DOHH2 (cell line): ENCODE results near the gene ZFHX3.

Experiments
- H3F3A ChIP-seq: fragments of 200-600 bp; sonication (generic), shearing (Covaris generic); 2 replicates; pipeline ENCODE4 v1.6.0; 2016; ENCODE audit warnings: antibody characterized with exemption, mild to moderate bottlenecking; ENCODE audit not compliant: control insufficient read depth, insufficient read depth
- H3K27ac ChIP-seq: fragments of 200-600 bp; sonication (generic); 2 replicates; pipeline ENCODE4 v1.5.1; 2014; ENCODE audit warnings: low read depth, mild to moderate bottlenecking, low read length, moderate library complexity
- H3K27me3 ChIP-seq: fragments of 200-600 bp; sonication (generic); 2 replicates; pipeline ENCODE4 v1.6.1; 2014; ENCODE audit warnings: mild to moderate bottlenecking, low read length, mixed read lengths; ENCODE audit not compliant: control insufficient read depth
- H3K36me3 ChIP-seq: fragments of 200-600 bp; sonication (generic); 2 replicates; pipeline ENCODE4 v1.6.1; 2014; ENCODE audit warnings: mild to moderate bottlenecking, low read length, moderate library complexity, mixed read lengths; ENCODE audit not compliant: control insufficient read depth
- H3K4me1 ChIP-seq: fragments of 200-600 bp; sonication (generic); 2 replicates; pipeline ENCODE4 v1.6.1; 2014; ENCODE audit warnings: mild to moderate bottlenecking, low read length, mixed read lengths; ENCODE audit not compliant: control insufficient read depth
- H3K4me2 ChIP-seq: fragments of 200-600 bp; sonication (generic); 2 replicates; pipeline ENCODE4 v1.6.0; 2014; ENCODE audit warnings: mild to moderate bottlenecking, low read length, moderate library complexity
- H3K4me3 ChIP-seq: fragments of 200-600 bp; sonication (generic); 2 replicates; pipeline ENCODE4 v1.5.1; 2014; ENCODE audit warnings: mild to moderate bottlenecking, low read length, mixed read lengths
- H3K79me2 ChIP-seq: fragments of 200-600 bp; sonication (generic); 2 replicates; pipeline ENCODE4 v1.6.1; 2014; ENCODE audit warnings: mild to moderate bottlenecking, low read length, mixed read lengths; ENCODE audit not compliant: control insufficient read depth
- H3K9me2 ChIP-seq: fragments of 200-600 bp; sonication (generic); replicated peaks from 2 replicates; pipeline ENCODE4 v1.6.1; 2014; ENCODE audit warnings: mild to moderate bottlenecking, low read length, mixed read lengths; ENCODE audit not compliant: control insufficient read depth
- H3K9me3 ChIP-seq: fragments of 200-600 bp; sonication (generic); 2 replicates; pipeline ENCODE4 v1.6.1; 2014; ENCODE audit warnings: antibody characterized with exemption, low read length, mixed read lengths; ENCODE audit not compliant: control insufficient read depth, insufficient read depth
- H4K20me1 ChIP-seq: fragments of 200-600 bp; sonication (generic); 2 replicates; pipeline ENCODE4 v1.6.0; 2014; ENCODE audit warnings: low read depth, mild to moderate bottlenecking, antibody characterized with exemption, low read length, moderate library complexity; ENCODE audit not compliant: control insufficient read depth, insufficient read depth
- CTCF ChIP-seq: fragments of 200-600 bp; sonication (generic); IDR thresholded peaks from one replicate; pipeline ENCODE4 v1.5.1; 2014; ENCODE audit warnings: antibody characterized with exemption, mild to moderate bottlenecking, low read depth, low read length; ENCODE audit not compliant: poor library complexity, severe bottlenecking
- EZH2phosphoT487 ChIP-seq: fragments of 200-600 bp; sonication (generic); IDR thresholded peaks from 2 replicates; pipeline ENCODE4 v1.6.1; 2017; ENCODE audit warnings: borderline replicate concordance, mild to moderate bottlenecking, antibody characterized with exemption, low read length, moderate library complexity, mixed read lengths

ZFHX3 gene

GRCh38 chr16:73066927-73067670 lies 19.2 kb upstream of the ZFHX3 start:
- Histone ChIP-seq H3K27me3 (peaks cover 71% of the 10 kb centered on the region), H3K4me2 (no peak overlapping the region; the same call in 1 of the 2 replicates), H3F3A (0 out of 2 replicates have a peak, but pooled peaks cover 1% of the 10 kb centered on the region), H3K9me2 (no peaks in the 10 kb centered on the region), H3K9me3 (no peaks in the 10 kb centered on the region), H3K79me2 (no peaks in the 10 kb centered on the region), H4K20me1 (no peaks in the 10 kb centered on the region; the same call in 1 of the 2 replicates), H3K4me1 (peaks cover 3% of the 10 kb centered on the region; the same call in 1 of the 2 replicates), H3K4me3 (no peak overlapping the region), H3K27ac (no peak overlapping the region), H3K36me3 (no peaks in the 10 kb centered on the region)
- TF ChIP-seq CTCF: no peak
- TF ChIP-seq EZH2phosphoT487: no peak

GRCh38 chr16:73066331-73066926 lies 18.5 kb upstream of the ZFHX3 start:
- H3K4me1 ChIP-seq: peaks cover 3% of the 10 kb centered on the region; the same call in 1 of the 2 replicates
- 0 out of 2 replicates have a peak, but pooled peaks cover 5% of the 10 kb centered on the region for H3F3A ChIP-seq
- H3K9me3 ChIP-seq: no peaks in the 10 kb centered on the region
- no peak overlapping the region for H3K27ac ChIP-seq
- H3K9me2 ChIP-seq: no peaks in the 10 kb centered on the region
- no peaks in the 10 kb centered on the region; the same call in 1 of the 2 replicates for H4K20me1 ChIP-seq
- H3K27me3 ChIP-seq: peaks cover 70% of the 10 kb centered on the region
- no peaks in the 10 kb centered on the region for H3K79me2 ChIP-seq
- H3K36me3 ChIP-seq: no peaks in the 10 kb centered on the region
- peak overlapping the region; percentile 34 for H3K4me2 ChIP-seq
- 0 out of 2 replicates have a peak overlapping the region, but pooled peaks have one; percentile 6 for H3K4me3 ChIP-seq
- TF ChIP-seq CTCF: no peak
- TF ChIP-seq EZH2phosphoT487: no peak

- H3K9me3 ChIP-seq: no peaks in the 10 kb centered on the region
- no peaks in the 10 kb centered on the region for H3K79me2 ChIP-seq
- H3K27ac ChIP-seq: no peak overlapping the region
- no peaks in the 10 kb centered on the region for H3K36me3 ChIP-seq
- TF ChIP-seq CTCF (no peak), EZH2phosphoT487 (no peak)
- 0 out of 2 replicates have a peak, but pooled peaks cover 5% of the 10 kb centered on the region for H3F3A ChIP-seq
- H3K4me1 ChIP-seq: peaks cover 3% of the 10 kb centered on the region; the same call in 1 of the 2 replicates
- no peaks in the 10 kb centered on the region for H3K9me2 ChIP-seq
- no peak overlapping the region for H3K4me3 ChIP-seq
- H4K20me1 ChIP-seq: no peaks in the 10 kb centered on the region; the same call in 1 of the 2 replicates
- H3K27me3 ChIP-seq: peaks cover 73% of the 10 kb centered on the region
- peak overlapping the region; percentile 34 for H3K4me2 ChIP-seq
These were observed 17.9 kb upstream of the ZFHX3 start for GRCh38 chr16:73065632-73066330.
